ENCODE data around the gene HSD11B2.

The HSD11B2 gene

GRCh38 chr16:67477960-67478554 is 47.1 kb downstream of the HSD11B2 start:
- no peak for DNase-seq (ENCODE audit: low spot score)

- peak; percentile 97 for DNase-seq (ENCODE audit: low spot score)
These were observed 50.1 kb downstream of the HSD11B2 start, which contains the start of gene ATP6V0D1 for GRCh38 chr16:67480833-67481560. TSS of gene ATP6V0D1 (minus strand) at chr16:67481157. CDS start at chr16:67481086, 71 bp downstream.

GRCh38 chr16:67481561-67482232 is 50.8 kb downstream of the HSD11B2 start:
- no peak for DNase-seq (ENCODE audit: low spot score)

- DNase-seq (ENCODE audit: low spot score): no peak
These were observed 51.5 kb downstream of the HSD11B2 start for GRCh38 chr16:67482233-67482924.

- no peak for DNase-seq (ENCODE audit: low spot score)
These were observed 52.2 kb downstream of the HSD11B2 start, which contains the start of gene AGRP for GRCh38 chr16:67483150-67483549. TSS of gene AGRP (minus strand) at chr16:67483547. CDS start at chr16:67483398, 149 bp downstream.

GRCh38 chr16:67483731-67484525 is 53.0 kb downstream of the HSD11B2 start:
- no peak for DNase-seq (ENCODE audit: low spot score)

GRCh38 chr16:67486805-67487204 is 55.9 kb downstream of the HSD11B2 start:
- no peak for DNase-seq (ENCODE audit: low spot score)
